Erythroblast (primary cell): ENCODE measurements around the gene ELMO3.

Experiments
- GATA1 ChIP-seq: IDR thresholded peaks from 2 replicates; pipeline ENCODE4 v1.6.1; 2011; ENCODE audit warnings: low read depth, mild to moderate bottlenecking, control low read depth, low read length, moderate library complexity
- POLR2A ChIP-seq: IDR thresholded peaks from 2 replicates; pipeline ENCODE4 v1.6.1; 2011; ENCODE audit warnings: mild to moderate bottlenecking, low read length

DNA sequence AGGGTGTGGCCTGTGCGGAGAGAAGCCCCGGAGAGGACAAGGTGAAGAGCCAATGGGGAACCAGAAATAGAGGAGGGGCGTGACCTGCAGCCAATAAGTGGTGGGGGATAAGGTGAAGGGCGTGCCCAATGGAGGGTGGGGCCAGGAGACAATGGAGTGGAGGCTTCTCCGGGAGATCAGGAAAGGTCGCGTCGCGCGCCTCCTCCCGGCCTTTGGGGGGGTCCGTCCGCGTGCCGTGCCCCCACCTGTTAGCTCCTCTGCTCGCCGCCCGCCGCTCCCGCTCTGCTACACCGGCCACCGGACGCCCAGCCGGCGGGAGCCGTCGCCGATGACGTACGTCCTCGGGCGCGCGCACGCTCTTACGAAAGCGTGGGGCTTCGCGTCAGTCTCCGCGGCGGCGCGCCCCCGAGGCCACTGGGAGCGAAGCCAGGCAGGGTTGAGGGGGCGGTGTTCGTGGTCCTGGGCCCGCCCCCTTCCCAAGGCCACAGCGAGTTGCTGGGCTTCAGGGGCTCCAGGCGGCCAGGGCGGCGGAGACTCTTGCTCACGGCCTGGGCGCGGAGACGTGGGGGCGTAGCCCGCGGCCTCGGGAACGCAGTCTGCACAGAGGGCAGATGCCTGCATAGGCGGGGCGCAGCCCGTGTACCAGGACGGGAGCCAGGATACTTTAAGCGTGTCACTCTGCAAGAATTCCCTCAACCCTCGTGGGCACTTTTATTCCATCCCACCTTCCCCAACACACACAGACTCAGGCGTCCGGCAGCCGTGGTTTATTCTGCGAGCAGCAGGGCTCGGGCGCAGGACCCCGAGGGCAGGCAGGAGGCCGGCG is 15.1 kb upstream of the ELMO3 start, which contains the start of gene MATCAP1:
- TF ChIP-seq POLR2A (peak; percentile 80), GATA1 (no peak)
